Stimulated activated naive CD8-positive, alpha-beta T cell treated with anti-CD3 and anti-CD28 coated beads, Interleukin-15, Interleukin-2, amounts not matched to agents 100 ng/mL and 50 ng/mL, for 24 hours (primary cell): ENCODE results near the gene SASH1.
"Not testable (repeated sequence)": the region's sequence is repeated elsewhere in the genome, so short reads cannot be mapped to it uniquely, and the experiment has no call there.

ENCODE experiments used
- H3K27ac Mint-ChIP-seq: one replicate; pipeline ENCODE4 v1.8.0; 2021; ENCODE audit warnings: mild to moderate bottlenecking, mixed read lengths
- H3K27me3 Mint-ChIP-seq: one replicate; pipeline ENCODE4 v1.8.0; 2021; ENCODE audit warnings: mixed read lengths
- H3K36me3 Mint-ChIP-seq: one replicate; pipeline ENCODE4 v1.8.0; 2021; ENCODE audit warnings: low read depth, mixed read lengths
- H3K4me1 Mint-ChIP-seq: one replicate; pipeline ENCODE4 v1.8.0; 2021; ENCODE audit warnings: low read depth, mixed read lengths
- H3K4me3 Mint-ChIP-seq: one replicate; pipeline ENCODE4 v1.8.0; 2021; ENCODE audit warnings: mild to moderate bottlenecking, mixed read lengths
- H3K9me3 Mint-ChIP-seq: one replicate; pipeline ENCODE4 v1.8.0; 2021; ENCODE audit warnings: mixed read lengths

The SASH1 gene

DNA sequence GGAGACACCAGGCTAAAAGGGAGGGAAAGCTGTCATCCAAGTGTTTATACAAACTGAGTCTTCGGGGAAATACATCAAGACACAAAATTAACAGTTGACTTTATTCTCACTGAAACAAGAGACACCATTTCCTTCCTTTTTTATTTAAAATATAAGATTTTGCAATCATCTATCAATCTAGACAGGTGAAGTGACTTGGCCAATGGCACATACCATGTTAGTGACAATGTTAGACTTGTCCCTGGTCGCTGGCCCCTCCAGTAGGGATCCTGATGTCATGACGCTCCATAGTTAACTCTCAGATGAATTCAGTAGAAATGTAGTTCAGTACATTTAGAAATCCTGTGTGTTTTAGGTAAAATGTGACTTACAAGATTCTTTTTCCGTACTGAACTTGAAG, 2.9 kb downstream of the SASH1 start:
- Mint-ChIP-seq H3K27ac (no peak overlapping the region), H3K4me1 (peaks cover 15% of the 10 kb centered on the region), H3K27me3 (peaks cover 61% of the 10 kb centered on the region), H3K9me3 (no peaks in the 10 kb centered on the region), H3K36me3 (no peaks in the 10 kb centered on the region), H3K4me3 (no peak overlapping the region)

GRCh38 chr6:148346681-148347440, 4.2 kb downstream of the SASH1 start:
- Mint-ChIP-seq H3K4me1 (peaks cover 15% of the 10 kb centered on the region), H3K4me3 (no peak overlapping the region), H3K27me3 (peaks cover 60% of the 10 kb centered on the region), H3K27ac (no peak overlapping the region), H3K9me3 (no peaks in the 10 kb centered on the region), H3K36me3 (no peaks in the 10 kb centered on the region)

DNA sequence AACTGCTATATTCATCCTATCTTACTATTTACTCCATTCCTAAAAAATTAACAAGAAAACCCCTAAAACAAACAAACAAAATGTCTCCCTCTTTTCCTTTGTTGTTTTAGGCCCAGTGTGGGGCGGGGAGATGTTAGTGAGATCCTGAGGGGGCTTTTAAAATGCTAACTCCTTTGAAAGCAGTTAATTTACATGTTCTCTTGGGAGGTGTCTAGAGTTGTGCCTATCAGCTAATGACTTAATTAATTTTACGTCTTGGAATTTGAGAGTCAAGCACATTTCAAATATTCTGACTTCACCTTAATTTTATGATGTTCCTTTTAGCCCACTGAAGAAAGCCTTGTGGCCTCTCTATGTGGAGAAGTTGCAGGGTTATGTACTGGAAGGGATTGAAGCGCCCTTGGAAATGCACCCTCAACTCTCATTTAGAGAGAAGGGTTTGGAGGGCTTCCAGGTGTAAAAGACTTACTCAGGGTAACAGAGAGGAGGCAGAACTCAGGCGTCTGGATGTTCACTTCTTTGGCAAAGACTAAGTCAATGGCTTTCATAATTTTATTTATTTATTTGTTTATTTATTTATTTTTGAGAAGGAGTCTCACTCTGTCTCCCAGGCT, 4.9 kb downstream of the SASH1 start:
- Mint-ChIP-seq H3K9me3 (no peaks in the 10 kb centered on the region), H3K27ac (no peak overlapping the region), H3K27me3 (peaks cover 53% of the 10 kb centered on the region), H3K36me3 (no peaks in the 10 kb centered on the region), H3K4me1 (peaks cover 8% of the 10 kb centered on the region), H3K4me3 (no peak overlapping the region)

DNA sequence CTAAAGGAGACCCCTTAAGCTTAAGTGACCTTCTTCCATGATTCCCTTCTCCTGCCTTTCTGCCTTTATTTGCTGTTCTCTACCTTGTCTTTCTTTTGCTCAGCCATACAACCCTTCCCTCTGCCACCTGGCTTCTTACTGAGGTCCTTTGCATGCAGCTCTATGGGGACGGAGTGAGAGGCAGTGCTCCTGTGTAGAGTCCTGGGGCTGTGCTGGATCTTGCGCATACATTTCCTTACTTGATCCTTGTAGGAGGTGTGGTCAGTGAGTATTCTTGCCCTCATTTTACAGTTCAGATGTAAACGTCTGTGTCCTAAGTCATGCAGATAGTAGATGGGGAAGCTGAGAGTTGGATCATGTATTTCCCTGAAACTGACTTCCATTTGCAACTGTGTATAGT, 5.7 kb downstream of the SASH1 start:
- H3K4me3 Mint-ChIP-seq: no peak overlapping the region
- no peak overlapping the region for H3K27ac Mint-ChIP-seq
- H3K9me3 Mint-ChIP-seq: no peaks in the 10 kb centered on the region
- H3K27me3 Mint-ChIP-seq: peaks cover 49% of the 10 kb centered on the region
- H3K4me1 Mint-ChIP-seq: peaks cover 5% of the 10 kb centered on the region
- no peaks in the 10 kb centered on the region for H3K36me3 Mint-ChIP-seq

GRCh38 chr6:148348778-148349177, 6.1 kb downstream of the SASH1 start:
- Mint-ChIP-seq H3K9me3 (no peaks in the 10 kb centered on the region), H3K36me3 (no peaks in the 10 kb centered on the region), H3K4me1 (peaks cover under 1% of the 10 kb centered on the region), H3K27ac (no peak overlapping the region), H3K27me3 (peaks cover 44% of the 10 kb centered on the region), H3K4me3 (no peak overlapping the region)

- Mint-ChIP-seq H3K27me3 (peaks cover 38% of the 10 kb centered on the region), H3K4me3 (no peak overlapping the region), H3K27ac (no peak overlapping the region), H3K9me3 (no peaks in the 10 kb centered on the region), H3K4me1 (no peaks in the 10 kb centered on the region), H3K36me3 (no peaks in the 10 kb centered on the region)
These were observed 6.8 kb downstream of the SASH1 start for GRCh38 chr6:148349466-148349865.

- Mint-ChIP-seq H3K27ac (no peak overlapping the region), H3K4me3 (no peak overlapping the region), H3K4me1 (no peaks in the 10 kb centered on the region), H3K27me3 (peaks cover 29% of the 10 kb centered on the region), H3K36me3 (no peaks in the 10 kb centered on the region), H3K9me3 (no peaks in the 10 kb centered on the region)
These were observed 8.7 kb downstream of the SASH1 start for GRCh38 chr6:148351309-148351708.

- not testable (repeated sequence) for H3K36me3 Mint-ChIP-seq, H3K9me3 Mint-ChIP-seq, H3K4me1 Mint-ChIP-seq
These were observed 9.8 kb downstream of the SASH1 start for GRCh38 chr6:148352421-148352820.

GRCh38 chr6:148358196-148358785, 15.7 kb downstream of the SASH1 start:
- H3K27me3 Mint-ChIP-seq: peaks cover 21% of the 10 kb centered on the region
- no peak overlapping the region for H3K4me3 Mint-ChIP-seq
- no peaks in the 10 kb centered on the region for H3K36me3 Mint-ChIP-seq
- no peak overlapping the region for H3K27ac Mint-ChIP-seq
- no peaks in the 10 kb centered on the region for H3K9me3 Mint-ChIP-seq
- no peaks in the 10 kb centered on the region for H3K4me1 Mint-ChIP-seq

More at GRCh38 chr6:148352421-148352820, 9.8 kb downstream of the SASH1 start:
- H3K4me3 Mint-ChIP-seq, H3K27ac Mint-ChIP-seq: not testable (repeated sequence)
- H3K27me3 Mint-ChIP-seq: peaks cover 27% of the 10 kb centered on the region

DNA sequence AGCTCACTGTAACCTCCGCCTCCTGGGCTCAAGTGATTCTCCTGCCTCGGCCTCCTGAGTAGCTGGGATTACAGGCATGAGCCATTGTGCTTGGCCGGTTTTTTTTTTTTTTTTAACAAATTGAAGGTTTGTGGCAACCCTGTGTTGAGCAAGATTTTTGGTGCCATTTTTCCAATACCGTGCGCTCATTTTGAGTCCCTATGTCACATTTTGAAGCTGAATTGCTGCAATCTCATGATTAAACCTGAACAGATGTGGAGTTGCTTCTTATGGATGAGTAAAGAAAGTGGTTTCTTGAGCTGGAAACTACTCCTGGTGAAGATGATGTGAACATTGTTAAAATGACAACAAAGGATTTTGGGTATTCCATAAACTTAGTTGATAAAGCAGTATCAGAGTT, 16.6 kb downstream of the SASH1 start:
- Mint-ChIP-seq H3K9me3 (no peaks in the 10 kb centered on the region), H3K27me3 (peaks cover 25% of the 10 kb centered on the region), H3K4me1 (no peaks in the 10 kb centered on the region), H3K4me3 (no peak overlapping the region), H3K36me3 (no peaks in the 10 kb centered on the region), H3K27ac (no peak overlapping the region)

DNA sequence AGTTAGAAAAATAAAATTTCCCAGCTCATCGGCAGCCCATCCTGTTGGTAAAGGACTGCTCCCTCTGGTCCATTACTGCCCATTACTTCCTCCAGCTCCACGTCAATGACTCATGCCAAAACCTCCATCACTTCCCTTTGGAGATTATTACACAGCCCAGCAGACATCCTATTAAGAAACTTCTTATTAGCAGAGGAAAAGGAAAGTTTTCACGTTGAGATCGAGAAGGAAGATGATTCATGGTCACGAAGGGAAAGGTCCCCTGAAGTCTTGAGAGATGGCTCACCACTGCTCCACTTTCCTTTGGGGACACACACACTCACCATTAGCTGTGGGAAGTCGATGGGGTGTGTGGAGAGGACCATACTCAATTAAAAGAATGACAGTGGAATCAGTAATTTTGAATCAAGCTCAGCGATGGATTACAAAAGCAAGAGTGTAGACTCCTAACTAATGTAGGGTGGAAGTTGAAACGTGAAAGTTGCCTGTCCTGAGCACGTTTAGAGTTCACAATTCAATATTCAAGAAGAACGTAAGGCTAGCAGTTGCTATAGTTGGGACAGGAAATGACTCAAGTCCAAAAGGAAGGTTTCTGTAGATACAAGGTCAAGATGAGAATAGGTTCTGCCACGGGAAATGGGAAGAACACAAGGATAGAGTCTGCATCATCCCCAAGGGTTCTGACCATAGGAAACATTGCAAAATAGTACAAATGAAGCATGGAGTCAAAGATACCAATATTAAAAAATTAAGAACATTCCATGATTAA, 21.6 kb downstream of the SASH1 start:
- peaks cover 31% of the 10 kb centered on the region for H3K27me3 Mint-ChIP-seq
- H3K4me3 Mint-ChIP-seq: no peak overlapping the region
- no peaks in the 10 kb centered on the region for H3K9me3 Mint-ChIP-seq
- no peak overlapping the region for H3K27ac Mint-ChIP-seq
- no peaks in the 10 kb centered on the region for H3K4me1 Mint-ChIP-seq
- H3K36me3 Mint-ChIP-seq: no peaks in the 10 kb centered on the region

DNA sequence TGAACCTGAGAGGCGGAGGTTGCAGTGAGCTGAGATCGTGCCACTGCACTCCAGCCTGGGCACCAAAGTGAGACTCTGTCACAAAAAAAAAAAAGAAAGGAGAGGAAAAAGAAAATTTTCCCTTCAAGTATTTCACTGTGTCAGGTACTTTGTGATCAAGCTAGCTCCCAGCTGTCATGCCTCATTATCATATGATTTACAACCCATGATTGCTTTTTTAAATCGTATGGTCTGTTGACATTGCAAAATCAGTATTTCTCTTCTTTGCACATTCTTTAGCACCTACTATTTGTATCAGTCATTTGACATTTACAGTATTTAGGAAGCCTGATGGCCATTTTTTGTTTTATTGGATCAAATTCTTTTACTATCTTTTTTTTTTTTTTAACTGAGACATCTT, 22.4 kb downstream of the SASH1 start:
- Mint-ChIP-seq H3K9me3 (no peaks in the 10 kb centered on the region), H3K27ac (no peak overlapping the region), H3K36me3 (no peaks in the 10 kb centered on the region), H3K4me3 (no peak overlapping the region), H3K4me1 (no peaks in the 10 kb centered on the region), H3K27me3 (peaks cover 33% of the 10 kb centered on the region)

- Mint-ChIP-seq H3K4me3 (no peak overlapping the region), H3K4me1 (no peaks in the 10 kb centered on the region), H3K36me3 (no peaks in the 10 kb centered on the region), H3K27me3 (peaks cover 27% of the 10 kb centered on the region), H3K27ac (no peak overlapping the region), H3K9me3 (no peaks in the 10 kb centered on the region)
These were observed 24.9 kb downstream of the SASH1 start for GRCh38 chr6:148367411-148368024.

- no peaks in the 10 kb centered on the region for H3K4me1 Mint-ChIP-seq
- no peak overlapping the region for H3K4me3 Mint-ChIP-seq
- no peak overlapping the region for H3K27ac Mint-ChIP-seq
- H3K9me3 Mint-ChIP-seq: no peaks in the 10 kb centered on the region
- H3K36me3 Mint-ChIP-seq: no peaks in the 10 kb centered on the region
- H3K27me3 Mint-ChIP-seq: peaks cover 17% of the 10 kb centered on the region
These were observed 27.5 kb downstream of the SASH1 start for GRCh38 chr6:148370176-148370575.
